Breast epithelium (tissue), 3 donors: ENCODE data around the gene MX2.

ENCODE experiments used
- POLR2A ChIP-seq: fragments of 450-650 bp; IDR thresholded peaks from one replicate; pipeline ENCODE4 v1.6.1; 2016; ENCODE audit warnings: antibody characterized with exemption, mild to moderate bottlenecking, moderate library complexity
- TF ChIP-seq, protein P1 (sequence below), 3 donors: fragments of 450-650 bp; IDR thresholded peaks; one replicate each; pipeline ENCODE4 v1.5.1; 2016 to 2017; ENCODE audit warnings: antibody characterized with exemption in 3 of 3, mild to moderate bottlenecking in 3 of 3, moderate library complexity in 3 of 3

DNA sequence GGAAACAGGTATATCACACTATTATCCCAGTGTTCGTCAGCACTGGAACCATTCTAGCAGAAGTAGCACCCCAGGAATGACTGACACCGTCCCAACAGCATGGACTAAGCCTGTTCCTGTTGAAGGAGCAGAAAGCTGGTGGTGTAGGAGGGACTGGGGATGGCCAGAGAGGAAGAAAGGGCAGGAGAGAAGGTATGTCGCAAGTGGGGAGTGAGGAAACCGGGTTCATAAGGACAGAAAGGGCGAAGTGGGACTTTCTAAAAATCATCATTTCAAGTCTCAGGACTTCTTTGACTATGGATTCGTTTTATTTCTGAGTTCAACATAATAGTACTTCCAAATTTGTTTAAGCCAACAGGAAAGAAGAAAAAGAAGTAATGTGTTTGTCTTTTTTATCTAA lies 44.5 kb downstream of the MX2 start:
- TF ChIP-seq, protein P1, sequence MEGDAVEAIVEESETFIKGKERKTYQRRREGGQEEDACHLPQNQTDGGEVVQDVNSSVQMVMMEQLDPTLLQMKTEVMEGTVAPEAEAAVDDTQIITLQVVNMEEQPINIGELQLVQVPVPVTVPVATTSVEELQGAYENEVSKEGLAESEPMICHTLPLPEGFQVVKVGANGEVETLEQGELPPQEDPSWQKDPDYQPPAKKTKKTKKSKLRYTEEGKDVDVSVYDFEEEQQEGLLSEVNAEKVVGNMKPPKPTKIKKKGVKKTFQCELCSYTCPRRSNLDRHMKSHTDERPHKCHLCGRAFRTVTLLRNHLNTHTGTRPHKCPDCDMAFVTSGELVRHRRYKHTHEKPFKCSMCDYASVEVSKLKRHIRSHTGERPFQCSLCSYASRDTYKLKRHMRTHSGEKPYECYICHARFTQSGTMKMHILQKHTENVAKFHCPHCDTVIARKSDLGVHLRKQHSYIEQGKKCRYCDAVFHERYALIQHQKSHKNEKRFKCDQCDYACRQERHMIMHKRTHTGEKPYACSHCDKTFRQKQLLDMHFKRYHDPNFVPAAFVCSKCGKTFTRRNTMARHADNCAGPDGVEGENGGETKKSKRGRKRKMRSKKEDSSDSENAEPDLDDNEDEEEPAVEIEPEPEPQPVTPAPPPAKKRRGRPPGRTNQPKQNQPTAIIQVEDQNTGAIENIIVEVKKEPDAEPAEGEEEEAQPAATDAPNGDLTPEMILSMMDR (IDR thresholded peaks at IDR 0.05): no peak
- no peak for TF ChIP-seq POLR2A
